ENCODE measurements around the gene RHBDD3. TPM values are rescaled to one million over a fixed set of nuclear protein-coding genes. Genes with fewer than 3 reads are reported as not detected.

Gene RHBDD3
- total RNA-seq, 4 donors from 2014 or later = 7.3 to 32.0 (median 14.2) TPM

- TF ChIP-seq, protein P1, sequence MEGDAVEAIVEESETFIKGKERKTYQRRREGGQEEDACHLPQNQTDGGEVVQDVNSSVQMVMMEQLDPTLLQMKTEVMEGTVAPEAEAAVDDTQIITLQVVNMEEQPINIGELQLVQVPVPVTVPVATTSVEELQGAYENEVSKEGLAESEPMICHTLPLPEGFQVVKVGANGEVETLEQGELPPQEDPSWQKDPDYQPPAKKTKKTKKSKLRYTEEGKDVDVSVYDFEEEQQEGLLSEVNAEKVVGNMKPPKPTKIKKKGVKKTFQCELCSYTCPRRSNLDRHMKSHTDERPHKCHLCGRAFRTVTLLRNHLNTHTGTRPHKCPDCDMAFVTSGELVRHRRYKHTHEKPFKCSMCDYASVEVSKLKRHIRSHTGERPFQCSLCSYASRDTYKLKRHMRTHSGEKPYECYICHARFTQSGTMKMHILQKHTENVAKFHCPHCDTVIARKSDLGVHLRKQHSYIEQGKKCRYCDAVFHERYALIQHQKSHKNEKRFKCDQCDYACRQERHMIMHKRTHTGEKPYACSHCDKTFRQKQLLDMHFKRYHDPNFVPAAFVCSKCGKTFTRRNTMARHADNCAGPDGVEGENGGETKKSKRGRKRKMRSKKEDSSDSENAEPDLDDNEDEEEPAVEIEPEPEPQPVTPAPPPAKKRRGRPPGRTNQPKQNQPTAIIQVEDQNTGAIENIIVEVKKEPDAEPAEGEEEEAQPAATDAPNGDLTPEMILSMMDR (IDR thresholded peaks at IDR 0.05; ENCODE audit: low read depth) = no peak
Measured at GRCh38 chr22:29308148-29308790, 40.5 kb upstream of the RHBDD3 start.

GRCh38 chr22:29307596-29308147 is 39.9 kb upstream of the RHBDD3 start:
- TF ChIP-seq, protein P1 (IDR thresholded peaks at IDR 0.05; ENCODE audit: low read depth) = no peak

- TF ChIP-seq, protein P1 (IDR thresholded peaks at IDR 0.05; ENCODE audit: low read depth) = no peak
Measured at GRCh38 chr22:29306835-29307595, 39.2 kb upstream of the RHBDD3 start.

GRCh38 chr22:29306175-29306834 is 38.5 kb upstream of the RHBDD3 start, which contains the start of gene GAS2L1:
Gene GAS2L1 (plus strand): TSS chr22:29306650. CDS start chr22:29308106, 1,456 bp downstream.
- TF ChIP-seq, protein P1 (IDR thresholded peaks at IDR 0.05; ENCODE audit: low read depth) = no peak

- TF ChIP-seq, protein P1 (IDR thresholded peaks at IDR 0.05; ENCODE audit: low read depth) = no peak
Measured at GRCh38 chr22:29305836-29306174, 38.0 kb upstream of the RHBDD3 start.

- TF ChIP-seq, protein P1 (IDR thresholded peaks at IDR 0.05; ENCODE audit: low read depth) = no peak
Measured at GRCh38 chr22:29302681-29303465, 35.1 kb upstream of the RHBDD3 start.

Data from subcutaneous adipose tissue (tissue), 4 donors.